ENCODE measurements around the gene RAP1GAP.

GRCh38 chr1:21573475-21573874 lies 95.7 kb downstream of the RAP1GAP start:
- TF ChIP-seq CTCF (IDR thresholded peaks at IDR 0.05) (no peak), POLR2A (IDR thresholded peaks at IDR 0.05) (no peak)
